Stimulated activated CD4-positive, alpha-beta T cell treated with anti-CD3 and anti-CD28 coated beads, Interleukin-12 subunit alpha, Interleukin-12 subunit beta, amount 100 ng/mL, for 24 hours (primary cell): ENCODE results near the gene CNTNAP1.
"Not testable (repeated sequence)": the region's sequence is repeated elsewhere in the genome, so short reads cannot be mapped to it uniquely, and the experiment has no call there.

Experiments used
- DNase-seq, 2 experiments: peaks; one replicate each; pipeline ENCODE4 v3.0.0-alpha.2; 2020; ENCODE audit warnings: low read depth in 2 of 2

CNTNAP1 gene

GRCh38 chr17:42740699-42741098 lies 58.4 kb downstream of the CNTNAP1 start:
- no peak for DNase-seq

DNA sequence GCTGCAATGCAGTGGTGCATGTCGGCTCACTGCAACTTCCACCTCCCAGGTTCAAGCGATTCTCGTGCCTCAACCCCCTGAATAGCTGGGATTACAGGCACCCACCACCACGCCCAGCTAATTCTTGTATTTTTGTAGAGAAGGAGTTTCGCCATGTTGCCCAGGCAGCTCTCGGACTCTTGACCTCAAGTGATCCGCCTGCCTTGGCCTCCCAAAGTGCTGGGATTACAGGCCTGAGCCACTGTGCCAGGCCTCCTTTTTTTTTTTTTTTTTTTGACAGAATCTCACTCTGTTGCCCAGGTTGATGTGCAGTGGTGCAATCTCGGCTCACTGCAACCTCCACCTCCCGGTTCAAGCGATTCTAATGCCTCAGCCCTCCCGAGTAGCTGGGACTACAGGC lies 60.6 kb downstream of the CNTNAP1 start:
- DNase-seq, result not testable (repeated sequence)

DNA sequence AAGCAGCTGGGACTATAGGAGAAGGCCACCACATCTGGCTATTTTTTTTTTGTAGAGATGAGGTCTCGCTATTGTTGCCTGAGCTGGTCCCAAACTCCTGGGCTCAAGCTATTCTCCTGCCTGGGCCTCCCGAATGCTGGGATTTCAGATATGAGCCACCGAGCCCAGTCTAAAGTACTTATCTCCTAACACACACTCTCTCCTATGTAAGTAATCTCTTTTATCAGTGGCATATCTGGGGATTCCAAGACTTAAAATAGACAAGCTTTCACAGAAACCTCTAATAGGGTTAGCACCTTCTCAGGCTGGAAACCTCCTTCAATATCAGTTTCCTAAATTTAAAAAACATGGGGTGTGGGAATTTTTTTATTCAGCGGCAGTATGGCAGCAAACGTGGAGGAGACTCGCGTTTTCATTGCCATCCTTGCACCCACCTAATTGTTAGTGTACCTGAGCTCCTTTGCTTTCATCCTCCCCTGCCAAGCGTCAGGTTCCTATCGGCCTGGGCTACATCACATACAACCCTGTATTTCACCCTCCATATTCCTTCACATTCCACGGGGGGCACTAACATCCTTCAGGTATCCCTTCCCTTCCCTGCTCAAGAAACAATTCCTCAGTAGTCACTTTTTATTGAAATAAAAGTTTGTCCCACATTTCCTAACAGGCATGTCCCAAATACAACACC lies 61.4 kb downstream of the CNTNAP1 start:
- no peak for DNase-seq

DNA sequence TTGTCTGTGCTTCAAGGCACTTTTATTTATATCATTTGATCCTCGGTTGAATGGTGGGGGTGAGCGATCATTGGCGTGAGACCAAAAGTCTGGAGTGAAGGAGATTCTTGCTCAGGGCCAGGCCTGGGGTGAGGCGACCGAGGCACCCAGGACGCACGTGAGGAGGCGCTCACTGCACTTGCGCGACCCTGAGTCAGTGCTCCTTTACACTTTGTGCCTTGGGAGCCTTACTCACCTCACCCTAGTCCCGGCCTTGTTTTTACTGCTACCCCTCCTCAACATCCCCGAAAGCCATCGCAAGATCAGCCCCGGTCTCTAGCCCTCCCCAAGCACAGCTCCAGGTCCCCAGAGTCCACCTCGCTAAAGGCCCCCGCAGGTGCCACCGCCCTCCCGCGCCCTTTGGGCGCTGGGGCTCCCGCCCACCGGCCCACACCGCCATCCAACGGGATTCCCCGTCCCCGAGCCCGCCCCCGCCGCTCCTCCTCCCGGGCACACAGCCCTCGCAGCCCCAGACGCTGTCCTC lies 62.0 kb downstream of the CNTNAP1 start:
- peak; percentile 52 to 74 for DNase-seq

DNA sequence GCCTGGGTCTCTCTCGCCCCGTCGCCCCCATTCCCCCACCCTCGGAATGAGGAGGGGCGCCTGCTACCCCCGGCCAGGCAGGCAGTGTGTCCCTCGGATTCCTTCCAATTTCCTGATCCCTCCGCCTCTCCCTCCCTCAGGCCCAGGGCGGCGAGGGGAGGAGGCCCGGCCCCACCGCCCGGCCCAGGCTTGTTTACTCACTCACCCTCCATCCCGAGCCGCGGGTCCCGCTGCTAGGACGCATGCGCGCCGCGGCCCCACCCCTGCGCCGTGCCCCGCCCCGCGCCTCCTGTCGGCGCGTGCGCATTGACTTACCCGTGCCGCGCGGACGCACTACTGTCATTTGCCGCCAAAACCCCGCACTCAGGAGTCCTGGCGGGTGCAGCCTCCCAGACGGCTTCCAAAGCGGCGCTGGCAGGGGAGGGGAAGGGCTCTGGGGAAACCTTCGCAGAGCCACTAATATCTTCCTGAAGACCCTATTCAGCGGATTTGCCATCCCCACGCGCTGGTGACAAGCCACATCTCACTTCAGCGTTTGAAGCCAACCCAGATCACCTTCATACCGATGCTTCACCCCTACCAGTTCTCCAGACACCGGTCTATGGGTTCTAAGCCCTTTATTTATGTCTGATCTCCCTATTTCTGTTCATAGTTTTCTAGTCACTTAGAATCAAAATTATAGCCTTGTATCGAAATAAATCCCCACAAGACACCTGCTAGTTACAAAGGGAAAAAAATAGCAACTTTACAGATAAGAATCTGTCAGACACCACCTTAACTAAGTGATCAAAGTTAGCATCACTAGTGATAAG lies 62.7 kb downstream of the CNTNAP1 start, which contains the start of gene EZH1:
EZH1 (minus strand) TSS at position 235 of the 812 bp plus-strand sequence. CDS start 16,099 bp downstream, outside the sequence.
- DNase-seq, result peak; percentile 86 to 88

GRCh38 chr17:42748202-42748907 lies 66.0 kb downstream of the CNTNAP1 start:
- no peak for DNase-seq

DNA sequence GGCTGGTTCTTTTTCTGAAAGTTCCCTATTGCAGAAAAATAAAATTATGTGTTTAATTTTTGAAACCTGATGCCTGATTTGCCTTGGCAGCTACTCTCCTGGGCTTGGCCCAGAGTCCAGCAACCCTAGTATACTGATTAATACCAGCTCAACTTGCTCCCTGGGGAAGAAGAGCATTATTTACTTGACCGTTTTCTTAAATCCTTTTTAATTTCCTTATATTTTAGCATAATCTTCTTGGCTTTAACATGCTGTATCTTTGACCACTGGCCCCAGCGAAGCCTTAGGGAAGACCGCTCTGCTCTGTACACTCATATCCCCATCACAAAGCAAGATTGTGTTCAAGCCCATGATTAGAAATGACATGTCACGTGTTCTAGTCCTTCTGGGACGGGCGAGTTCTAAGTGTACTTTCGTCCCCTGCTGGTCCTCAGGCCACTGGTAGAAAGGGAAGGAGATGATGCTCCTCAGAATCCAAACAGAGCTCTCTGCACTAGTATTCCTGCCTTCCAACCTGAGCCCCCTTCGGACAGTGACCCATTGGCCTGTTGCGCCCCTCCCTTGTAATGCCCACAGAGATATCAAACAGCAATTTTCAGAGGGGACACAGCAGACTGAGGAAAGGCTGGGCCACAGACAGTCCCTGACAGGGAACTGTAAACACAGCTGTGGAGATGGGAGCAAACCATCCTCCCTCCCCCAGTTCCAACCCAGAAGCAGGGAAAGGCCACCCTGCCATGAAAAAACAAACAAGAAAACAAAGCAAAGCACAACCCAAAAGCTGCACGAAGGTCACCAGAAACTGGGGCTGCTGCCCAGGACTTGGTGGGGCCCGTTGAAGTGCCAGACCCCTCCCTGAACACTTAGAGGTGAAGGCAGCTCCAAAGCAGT lies 66.8 kb downstream of the CNTNAP1 start:
- DNase-seq, result no peak
